GM12891 (cell line): ENCODE results near the gene RGS3.

Source experiments
- POLR2A ChIP-seq: IDR thresholded peaks from 2 replicates; pipeline ENCODE4 v1.6.1; 2011; ENCODE audit warnings: low read depth, low read length, control low read depth
- POLR2AphosphoS5 ChIP-seq: IDR thresholded peaks from 2 replicates; pipeline ENCODE4 v1.6.1; 2011; ENCODE audit warnings: low read depth, low read length, control low read depth

GRCh38 chr9:113514061-113514460 lies 50.5 kb downstream of the RGS3 start:
- TF ChIP-seq POLR2A (no peak), POLR2AphosphoS5 (no peak)
